A673 (cell line): ENCODE data around the gene PTH2. TPM values are rescaled to one million over a fixed set of nuclear protein-coding genes. Genes with fewer than 3 reads are reported as not detected.
"Not testable (repeated sequence)": the region's sequence is repeated elsewhere in the genome, so short reads cannot be mapped to it uniquely, and the experiment has no call there.

ENCODE experiments used
- BruUV-seq: library from RNA; stranded (reverse); fragments of 400-500 nt; replicated peaks from 2 replicates; lab custom pipeline; 2021; lab: Mats Ljungman, UMichigan
- CTCF ChIA-PET: fragments of 300-600 bp; sonication (Branson Sonifier 250); formaldehyde crosslinking; loops from one replicate; lab custom pipeline; 2022; ENCODE audit warnings: antibody characterized with exemption; lab: Charles Lee
- POLR2A ChIA-PET: fragments of 300-600 bp; sonication (Branson Sonifier 250); formaldehyde crosslinking; loops from one replicate; lab custom pipeline; 2022; ENCODE audit warnings: antibody characterized with exemption; ENCODE audit not compliant: low non-redundant PET; lab: Charles Lee
- DNase-seq: peaks from one replicate; pipeline ENCODE4 v3.0.0-alpha.2; 2015; ENCODE audit warnings: low spot score
- H3K27ac ChIP-seq: fragments of 200-600 bp; sonication (generic); 2 replicates; pipeline ENCODE4 v1.5.1; 2016; ENCODE audit warnings: mixed run types, low read depth, mild to moderate bottlenecking, mixed read lengths, antibody characterized with exemption, low read length; ENCODE audit not compliant: poor library complexity, severe bottlenecking
- H3K27me3 ChIP-seq: fragments of 200-600 bp; sonication (generic); replicated peaks from 2 replicates; pipeline ENCODE4 v1.6.1; 2017; ENCODE audit warnings: mixed run types, low read depth, mild to moderate bottlenecking, mixed read lengths, antibody characterized with exemption, low read length; ENCODE audit not compliant: insufficient read depth, poor library complexity
- H3K36me3 ChIP-seq: fragments of 200-600 bp; sonication (generic); 2 replicates; pipeline ENCODE4 v1.6.1; 2016; ENCODE audit warnings: mixed run types, mild to moderate bottlenecking, mixed read lengths, antibody characterized with exemption, low read length; ENCODE audit not compliant: insufficient read depth, poor library complexity, severe bottlenecking
- H3K4me1 ChIP-seq: fragments of 200-600 bp; sonication (generic); 2 replicates; pipeline ENCODE4 v1.6.1; 2017; ENCODE audit warnings: mixed run types, mild to moderate bottlenecking, mixed read lengths, antibody characterized with exemption, low read length; ENCODE audit not compliant: insufficient read depth, poor library complexity, severe bottlenecking
- H3K4me3 ChIP-seq: fragments of 200-600 bp; sonication (generic); 2 replicates; pipeline ENCODE4 v1.5.1; 2016; ENCODE audit warnings: low read depth, mixed run types, mild to moderate bottlenecking, mixed read lengths, low read length; ENCODE audit not compliant: poor library complexity, severe bottlenecking
- H3K9me3 ChIP-seq: fragments of 200-600 bp; sonication (generic); 2 replicates; pipeline ENCODE4 v1.6.1; 2016; ENCODE audit warnings: mixed run types, low read depth, mild to moderate bottlenecking, mixed read lengths, antibody characterized with exemption, low read length; ENCODE audit not compliant: poor library complexity, severe bottlenecking
- CTCF ChIP-seq: fragments of 300-800, 200-600 bp; sonication (generic); conservative IDR thresholded peaks from 2 replicates; pipeline ENCODE4 v1.5.1; 2017; ENCODE audit warnings: low read depth, mild to moderate bottlenecking, antibody characterized with exemption, low read length, moderate library complexity, mixed read lengths
- EZH2 ChIP-seq: fragments of 200-600 bp; sonication (generic); IDR thresholded peaks from 2 replicates; pipeline ENCODE4 v1.6.1; 2017; ENCODE audit warnings: borderline replicate concordance, low read depth, mild to moderate bottlenecking, mixed read lengths, antibody characterized with exemption, low read length; ENCODE audit not compliant: poor library complexity, severe bottlenecking
- intact Hi-C: fragments of 100-400 bp; cut with micrococcal nuclease; formaldehyde crosslinking; loops from one replicate; pipeline ENCODE4 v1.10.0; 2022; ENCODE audit not compliant: unreplicated experiment
- total RNA-seq: library from RNA; stranded (reverse); gene quantifications from 2 replicates; pipeline ENCODE4 v1.2.3, GENCODE V29; 2021

Gene PTH2
- total RNA-seq, 1 experiment from 2014 or later: not detected

GRCh38 chr19:49378512-49378911 lies 44.7 kb downstream of the PTH2 start:
- H3K36me3 ChIP-seq: no peaks in the 10 kb centered on the region
- H3K9me3 ChIP-seq: peaks cover 10% of the 10 kb centered on the region
- TF ChIP-seq CTCF: no peak
- TF ChIP-seq EZH2: no peak
- BruUV-seq: no TSS peak
- ChIA-PET POLR2A (no interaction called here), CTCF (no interaction called here)
- no peak overlapping the region for H3K27ac ChIP-seq
- H3K4me3 ChIP-seq: no peak overlapping the region
- no peaks in the 10 kb centered on the region for H3K4me1 ChIP-seq
- intact Hi-C loops: no loop called here
- H3K27me3 ChIP-seq: no peaks in the 10 kb centered on the region
- no peak for DNase-seq

GRCh38 chr19:49374665-49375434 lies 48.4 kb downstream of the PTH2 start:
- Histone ChIP-seq H3K27ac (no peak overlapping the region), H3K9me3 (peaks cover 5% of the 10 kb centered on the region), H3K36me3 (no peaks in the 10 kb centered on the region), H3K27me3 (no peaks in the 10 kb centered on the region), H3K4me3 (no peak overlapping the region), H3K4me1 (no peaks in the 10 kb centered on the region)
- no TSS peak for BruUV-seq
- DNase-seq: no peak
- intact Hi-C loops: no loop called here
- ChIA-PET CTCF (no interaction called here), POLR2A (interaction anchor here (0.6 kb wide), 1 partner anchor 277 kb away, joined by 3 read pairs; no protein-coding TSS in a partner anchor)
- TF ChIP-seq CTCF (no peak), EZH2 (no peak)

GRCh38 chr19:49373174-49373573 lies 50.1 kb downstream of the PTH2 start:
- DNase-seq, POLR2A ChIA-PET, H3K4me3 ChIP-seq, H3K36me3 ChIP-seq, CTCF ChIA-PET, BruUV-seq, intact Hi-C loops, H3K4me1 ChIP-seq, H3K27ac ChIP-seq, H3K27me3 ChIP-seq: not testable (repeated sequence)
- H3K9me3 ChIP-seq: peaks cover 19% of the 10 kb centered on the region

Other genes with a start within 250 kb of the PTH2 start
- gene SLC6A16, start 98.2 kb downstream of the PTH2 start, total RNA-seq: 3.7 and 4.4 TPM in 2 replicates
- not detected in 2 replicates for gene CD37, start 88.0 kb downstream of the PTH2 start, total RNA-seq
- 121 and 125 TPM in 2 replicates for gene TEAD2, start 61.0 kb downstream of the PTH2 start, total RNA-seq
- 1.2 and 1.6 TPM in 2 replicates for gene DKKL1, start 59.6 kb downstream of the PTH2 start, total RNA-seq
- 0.37 TPM in 1 of 2 replicates, not detected in the other for gene KASH5, start 35.2 kb downstream of the PTH2 start, total RNA-seq
- not detected in 2 replicates for gene GFY, start 1.9 kb upstream of the PTH2 start, total RNA-seq
- 1.7 and 1.8 TPM in 2 replicates for gene SLC17A7, start 18.1 kb upstream of the PTH2 start, total RNA-seq
- 122 and 131 TPM in 2 replicates for gene PIH1D1, start 28.4 kb upstream of the PTH2 start, total RNA-seq
- gene ALDH16A1, start 29.8 kb upstream of the PTH2 start, total RNA-seq: 22.6 and 23.2 TPM in 2 replicates
- gene FLT3LG, start 50.8 kb upstream of the PTH2 start, total RNA-seq: 6.5 and 6.9 TPM in 2 replicates
- gene RPL13A, start 64.2 kb upstream of the PTH2 start, total RNA-seq: 2,390 and 2,393 TPM in 2 replicates
- 2,088 and 2,093 TPM in 2 replicates for gene RPS11, start 73.0 kb upstream of the PTH2 start, total RNA-seq
- 396 and 482 TPM in 2 replicates for gene FCGRT, start 89.2 kb upstream of the PTH2 start, total RNA-seq
- 82.9 and 95.3 TPM in 2 replicates for gene RCN3, start 104.6 kb upstream of the PTH2 start, total RNA-seq
- gene NOSIP, start 157.1 kb upstream of the PTH2 start, total RNA-seq: 169 and 178 TPM in 2 replicates
- 1.5 and 1.9 TPM in 2 replicates for gene PRRG2, start 157.9 kb upstream of the PTH2 start, total RNA-seq
- gene PRR12, start 167.7 kb upstream of the PTH2 start, total RNA-seq: 51.4 and 54.0 TPM in 2 replicates
- gene RRAS, start 216.7 kb upstream of the PTH2 start, total RNA-seq: 27.6 and 32.4 TPM in 2 replicates
- gene SCAF1, start 218.8 kb upstream of the PTH2 start, total RNA-seq: 92.7 and 98.2 TPM in 2 replicates
- gene IRF3, start 242.4 kb upstream of the PTH2 start, total RNA-seq: 81.7 and 88.0 TPM in 2 replicates
- gene BCL2L12, start 242.5 kb upstream of the PTH2 start, total RNA-seq: 97.4 and 99.1 TPM in 2 replicates